ENCODE results near the gene SERINC4.

The SERINC4 gene

GRCh38 chr15:43776101-43776717 is 23.8 kb downstream of the SERINC4 start:
- ChIA-PET POLR2A (interaction anchor here (0.5 to 1.5 kb wide), 6 partner anchors 11 to 733 kb away, joined by 3 to 8 read pairs (median 4); partner anchors contain the start of genes HYPK and SERINC4), CTCF (interaction anchor here (0.9 to 4.4 kb wide), 8 partner anchors 7 to 490 kb away, joined by 3 to 34 read pairs (median 10); partner anchors contain the start of gene SERF2)
- H3K4me3 ChIP-seq (ENCODE audit: low read depth, low read length), result peak overlapping the region; percentile 73
- no peak for DNase-seq (ENCODE audit: low read depth, low spot score)
- TF ChIP-seq, protein P1, sequence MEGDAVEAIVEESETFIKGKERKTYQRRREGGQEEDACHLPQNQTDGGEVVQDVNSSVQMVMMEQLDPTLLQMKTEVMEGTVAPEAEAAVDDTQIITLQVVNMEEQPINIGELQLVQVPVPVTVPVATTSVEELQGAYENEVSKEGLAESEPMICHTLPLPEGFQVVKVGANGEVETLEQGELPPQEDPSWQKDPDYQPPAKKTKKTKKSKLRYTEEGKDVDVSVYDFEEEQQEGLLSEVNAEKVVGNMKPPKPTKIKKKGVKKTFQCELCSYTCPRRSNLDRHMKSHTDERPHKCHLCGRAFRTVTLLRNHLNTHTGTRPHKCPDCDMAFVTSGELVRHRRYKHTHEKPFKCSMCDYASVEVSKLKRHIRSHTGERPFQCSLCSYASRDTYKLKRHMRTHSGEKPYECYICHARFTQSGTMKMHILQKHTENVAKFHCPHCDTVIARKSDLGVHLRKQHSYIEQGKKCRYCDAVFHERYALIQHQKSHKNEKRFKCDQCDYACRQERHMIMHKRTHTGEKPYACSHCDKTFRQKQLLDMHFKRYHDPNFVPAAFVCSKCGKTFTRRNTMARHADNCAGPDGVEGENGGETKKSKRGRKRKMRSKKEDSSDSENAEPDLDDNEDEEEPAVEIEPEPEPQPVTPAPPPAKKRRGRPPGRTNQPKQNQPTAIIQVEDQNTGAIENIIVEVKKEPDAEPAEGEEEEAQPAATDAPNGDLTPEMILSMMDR (IDR thresholded peaks at IDR 0.05; ENCODE audit: insufficient read depth, low read length, missing control alignments), result no peak

DNA sequence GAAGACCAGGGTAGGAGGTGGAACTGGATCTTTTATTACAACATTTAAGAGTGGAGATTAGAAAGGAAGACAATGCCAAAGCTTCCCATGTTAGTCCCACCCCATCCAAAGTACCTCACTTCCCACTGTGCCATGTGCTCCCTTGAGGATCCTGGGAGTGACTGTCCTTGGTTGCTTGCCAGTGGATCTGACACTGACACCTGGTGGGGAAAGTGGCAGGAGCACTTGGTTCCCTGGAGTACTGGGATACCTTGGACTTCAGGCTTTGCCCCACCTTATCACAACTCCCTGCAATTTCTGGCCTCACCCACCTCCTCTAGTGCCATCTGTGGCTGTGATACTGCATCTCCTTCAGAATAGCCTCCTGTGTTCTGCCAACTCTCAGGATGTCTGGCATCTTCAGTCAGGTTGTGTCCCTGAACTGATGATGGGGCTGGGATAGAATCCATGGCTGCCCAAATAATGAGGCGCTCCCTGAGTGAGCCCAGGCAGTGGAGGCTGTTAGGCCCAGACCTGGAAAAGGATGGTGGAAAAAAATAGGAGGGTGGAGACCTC is 24.5 kb downstream of the SERINC4 start:
- no peak overlapping the region for H3K4me3 ChIP-seq (ENCODE audit: low read depth, low read length)
- ChIA-PET POLR2A (no interaction called here), CTCF (interaction anchor here (1.0 to 4.4 kb wide), 3 partner anchors 12 to 16 kb away, joined by 3 to 34 read pairs (median 19); partner anchors contain the start of gene SERF2)
- TF ChIP-seq, protein P1 (IDR thresholded peaks at IDR 0.05; ENCODE audit: insufficient read depth, low read length, missing control alignments), result peak; percentile 32
- no peak for DNase-seq (ENCODE audit: low read depth, low spot score)

DNA sequence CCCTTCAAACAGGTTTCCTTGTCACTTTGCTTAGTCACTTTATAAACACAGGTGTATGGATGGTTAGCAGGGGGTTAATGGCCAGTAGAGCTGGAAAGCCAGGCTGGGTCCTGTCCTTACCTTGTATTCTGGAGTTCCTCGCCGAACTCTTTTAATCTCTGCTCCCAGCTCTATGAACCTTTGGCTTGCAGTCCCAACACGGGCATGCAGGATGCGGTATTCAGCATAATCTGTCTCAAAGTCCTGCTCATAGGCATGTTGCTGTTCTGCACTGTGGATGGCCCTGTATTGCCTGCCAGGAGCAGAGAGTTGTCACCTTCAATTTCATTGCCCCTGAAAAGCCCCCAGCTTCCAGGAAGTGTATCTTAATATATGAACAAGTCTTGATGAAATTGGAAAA is 26.0 kb downstream of the SERINC4 start:
- ChIA-PET CTCF (interaction anchor here (0.9 to 1.5 kb wide), 2 partner anchors 9 to 10 kb away, joined by 3 to 4 read pairs; no protein-coding TSS in a partner anchor), POLR2A (no interaction called here)
- no peak for DNase-seq (ENCODE audit: low read depth, low spot score)
- TF ChIP-seq, protein P1 (IDR thresholded peaks at IDR 0.05; ENCODE audit: insufficient read depth, low read length, missing control alignments), result no peak
- H3K4me3 ChIP-seq (ENCODE audit: low read depth, low read length), result no peak overlapping the region

DNA sequence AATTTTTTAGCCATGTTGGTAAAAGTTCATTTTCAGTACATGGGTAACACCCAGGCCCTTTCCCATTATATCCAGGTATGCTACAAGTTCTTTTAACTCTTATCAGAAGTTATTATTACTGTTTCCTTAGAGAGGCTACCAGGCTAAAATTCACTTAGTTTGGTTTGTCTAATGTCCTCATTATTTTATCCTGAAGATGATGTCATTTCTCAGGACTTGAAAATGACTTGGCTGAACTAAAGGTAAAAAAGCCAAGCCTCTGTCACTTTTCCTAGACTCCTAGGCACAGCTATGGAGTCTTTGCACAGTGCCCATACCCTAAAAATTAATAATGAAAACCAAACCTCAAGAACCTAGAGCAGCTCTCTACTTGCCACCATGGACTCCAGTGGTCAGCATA is 27.4 kb downstream of the SERINC4 start:
- TF ChIP-seq, protein P1 (IDR thresholded peaks at IDR 0.05; ENCODE audit: insufficient read depth, low read length, missing control alignments), result no peak

DNA sequence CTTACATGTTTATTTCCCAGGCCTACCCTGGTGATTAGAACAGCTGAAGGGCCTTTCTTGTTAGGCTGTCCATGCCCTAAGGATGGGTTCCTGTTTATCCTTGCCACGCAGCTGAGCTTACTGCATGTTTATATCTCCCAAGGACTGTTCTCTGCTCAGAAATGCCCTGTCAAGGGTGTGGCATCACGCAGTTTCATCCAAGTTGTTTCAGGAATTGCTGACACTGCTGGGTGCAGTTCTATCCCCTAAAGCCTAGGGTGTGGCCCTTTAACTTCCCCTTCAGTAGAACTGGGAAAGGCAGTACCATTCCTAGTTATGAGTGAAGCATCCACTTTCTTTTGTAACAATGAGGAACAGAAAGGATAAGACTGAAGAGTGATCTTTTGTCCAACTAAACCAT is 28.2 kb downstream of the SERINC4 start:
- no peak for DNase-seq (ENCODE audit: low read depth, low spot score)
- TF ChIP-seq, protein P1 (IDR thresholded peaks at IDR 0.05; ENCODE audit: insufficient read depth, low read length, missing control alignments), result no peak
- ChIA-PET CTCF (interaction anchor here (0.9 to 4.9 kb wide), 5 partner anchors 10 to 39 kb away, joined by 3 to 73 read pairs (median 5); partner anchors contain the start of gene SERF2), POLR2A (interaction anchor here (1.1 kb wide), 1 partner anchor 24 kb away, joined by 3 read pairs; no protein-coding TSS in a partner anchor)
- no peak overlapping the region for H3K4me3 ChIP-seq (ENCODE audit: low read depth, low read length)

More for the DNA sequence above, 27.4 kb downstream of the SERINC4 start:
- DNase-seq (ENCODE audit: low read depth, low spot score), result no peak
- ChIA-PET POLR2A (no interaction called here), CTCF (interaction anchor here (3.2 kb wide), 1 partner anchor 22 kb away, joined by 17 read pairs; no protein-coding TSS in a partner anchor)
- no peak overlapping the region for H3K4me3 ChIP-seq (ENCODE audit: low read depth, low read length)

- no peak overlapping the region for H3K4me3 ChIP-seq (ENCODE audit: low read depth, low read length)
- POLR2A ChIA-PET, result no interaction called here
- CTCF ChIA-PET, result interaction anchor here (0.8 to 4.9 kb wide), 15 partner anchors 8 to 353 kb away, joined by 3 to 73 read pairs (median 5); partner anchors contain the start of gene ELL3
- TF ChIP-seq, protein P1 (IDR thresholded peaks at IDR 0.05; ENCODE audit: insufficient read depth, low read length, missing control alignments), result peak; percentile 76
- DNase-seq (ENCODE audit: low read depth, low spot score), result no peak
These were observed 30.3 kb downstream of the SERINC4 start for GRCh38 chr15:43769584-43770228.

All from AG04449 (cell line).